Measurements from ENCODE around the gene SEBOX.

- no peak for TF ChIP-seq CTCF (IDR thresholded peaks at IDR 0.05; ENCODE audit: control extremely low read depth in 1 of 3, insufficient read depth in 1 of 3, low read depth in 1 of 3, low read length in 3 of 3)
- TF ChIP-seq YY1 (IDR thresholded peaks at IDR 0.05; ENCODE audit: low read depth, low read length) = no peak
- TF ChIP-seq CHD1 (IDR thresholded peaks at IDR 0.05; ENCODE audit: low read depth, low read length) = no peak
- TF ChIP-seq JUN (IDR thresholded peaks at IDR 0.05; ENCODE audit: low read depth, low read length) = no peak
Measured at GRCh38 chr17:28328325-28328724, 36.7 kb downstream of the SEBOX start.
